Neuron (in vitro differentiated cells): ENCODE data around the gene DTNBP1.

Experiments used
- H2AFZ ChIP-seq: one replicate; pipeline ENCODE4 v1.6.1; 2013; ENCODE audit warnings: low read depth, mild to moderate bottlenecking, inconsistent platforms, low read length, moderate library complexity
- H3K27me3 ChIP-seq: one replicate; pipeline ENCODE4 v1.6.1; 2013; ENCODE audit warnings: low read length; ENCODE audit not compliant: insufficient read depth
- H3K36me3 ChIP-seq: one replicate; pipeline ENCODE4 v1.6.1; 2013; ENCODE audit warnings: low read length; ENCODE audit not compliant: insufficient read depth
- H3K4me1 ChIP-seq: one replicate; pipeline ENCODE4 v1.6.1; 2013; ENCODE audit warnings: low read length; ENCODE audit not compliant: insufficient read depth
- H3K4me3 ChIP-seq: 2 replicates; pipeline ENCODE4 v1.5.1; 2013; ENCODE audit warnings: mild to moderate bottlenecking, low read length, moderate library complexity
- H3K9me3 ChIP-seq: one replicate; pipeline ENCODE4 v1.6.1; 2013; ENCODE audit warnings: low read length

DTNBP1 gene

DNA sequence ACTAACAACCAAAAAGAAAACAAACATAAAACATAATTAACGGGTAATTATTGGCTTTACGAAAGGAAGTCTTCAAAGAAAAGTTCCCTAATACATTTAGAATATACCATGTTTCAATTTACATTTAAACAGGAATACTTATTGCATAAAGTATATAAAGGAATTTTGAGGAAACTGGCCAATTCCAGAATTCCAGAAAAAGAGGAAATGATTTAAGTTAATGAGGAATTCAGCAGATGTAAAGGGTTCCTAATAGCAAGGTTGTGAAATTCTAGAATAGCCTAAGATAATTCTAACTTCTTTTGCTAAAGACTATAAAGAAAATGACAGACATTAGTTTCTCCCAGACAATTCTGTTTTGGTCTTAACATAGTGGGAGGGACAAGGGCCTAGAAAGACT lies 35.0 kb downstream of the DTNBP1 start:
- no peak overlapping the region for H2AFZ ChIP-seq
- H3K4me1 ChIP-seq: peaks cover 2% of the 10 kb centered on the region
- no peaks in the 10 kb centered on the region for H3K27me3 ChIP-seq
- no peaks in the 10 kb centered on the region for H3K9me3 ChIP-seq
- H3K4me3 ChIP-seq: no peak overlapping the region
- no peaks in the 10 kb centered on the region for H3K36me3 ChIP-seq

GRCh38 chr6:15626878-15627674 lies 35.8 kb downstream of the DTNBP1 start:
- no peaks in the 10 kb centered on the region for H3K9me3 ChIP-seq
- H2AFZ ChIP-seq: no peak overlapping the region
- H3K27me3 ChIP-seq: no peaks in the 10 kb centered on the region
- no peaks in the 10 kb centered on the region for H3K36me3 ChIP-seq
- peaks cover 5% of the 10 kb centered on the region for H3K4me1 ChIP-seq
- no peak overlapping the region for H3K4me3 ChIP-seq

GRCh38 chr6:15626160-15626559 lies 36.7 kb downstream of the DTNBP1 start:
- peaks cover 14% of the 10 kb centered on the region for H3K4me1 ChIP-seq
- H3K27me3 ChIP-seq: no peaks in the 10 kb centered on the region
- H3K36me3 ChIP-seq: no peaks in the 10 kb centered on the region
- no peak overlapping the region for H3K4me3 ChIP-seq
- no peak overlapping the region for H2AFZ ChIP-seq
- H3K9me3 ChIP-seq: no peaks in the 10 kb centered on the region

DNA sequence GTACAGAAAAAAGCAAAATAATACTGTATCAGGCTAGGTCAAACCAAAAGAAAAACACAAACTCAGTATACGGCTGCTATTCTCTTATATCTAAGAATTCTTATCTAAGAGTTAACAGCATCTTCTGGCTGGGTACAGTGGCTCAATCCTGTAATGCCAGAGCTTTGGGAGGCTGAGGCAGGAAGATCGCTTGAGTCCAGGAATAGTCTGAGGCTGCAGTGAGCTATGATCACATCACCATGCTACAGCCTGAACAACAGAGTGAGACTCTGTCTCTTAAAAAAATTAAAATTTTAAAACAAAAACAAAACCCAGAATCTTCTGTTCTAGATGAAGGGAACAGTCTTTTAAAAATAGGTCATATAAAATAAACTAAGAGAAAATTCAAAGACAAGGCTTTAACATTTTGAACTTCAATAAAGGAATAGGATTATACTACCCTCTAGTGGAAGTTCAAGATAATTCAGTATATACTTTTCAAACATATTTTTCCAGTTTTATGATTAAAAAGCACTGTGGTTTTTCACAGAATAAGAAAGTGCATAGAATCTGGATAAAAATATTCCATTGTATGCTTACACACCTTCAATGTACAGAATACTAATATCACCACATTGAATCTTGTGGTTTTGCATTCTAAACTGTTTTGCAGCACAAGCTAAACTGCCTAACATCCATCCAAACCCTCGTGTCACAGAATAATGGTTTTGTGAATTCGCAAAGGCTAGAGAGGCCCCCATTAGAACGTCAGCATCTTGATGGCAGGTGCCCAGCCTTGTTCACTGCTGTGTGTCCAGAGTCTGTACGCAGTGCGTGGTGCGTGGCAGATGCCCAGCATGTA lies 39.3 kb downstream of the DTNBP1 start:
- Histone ChIP-seq H3K4me3 (no peak overlapping the region), H3K27me3 (no peaks in the 10 kb centered on the region), H3K9me3 (no peaks in the 10 kb centered on the region), H2AFZ (no peak overlapping the region), H3K36me3 (no peaks in the 10 kb centered on the region), H3K4me1 (peaks cover 17% of the 10 kb centered on the region)

DNA sequence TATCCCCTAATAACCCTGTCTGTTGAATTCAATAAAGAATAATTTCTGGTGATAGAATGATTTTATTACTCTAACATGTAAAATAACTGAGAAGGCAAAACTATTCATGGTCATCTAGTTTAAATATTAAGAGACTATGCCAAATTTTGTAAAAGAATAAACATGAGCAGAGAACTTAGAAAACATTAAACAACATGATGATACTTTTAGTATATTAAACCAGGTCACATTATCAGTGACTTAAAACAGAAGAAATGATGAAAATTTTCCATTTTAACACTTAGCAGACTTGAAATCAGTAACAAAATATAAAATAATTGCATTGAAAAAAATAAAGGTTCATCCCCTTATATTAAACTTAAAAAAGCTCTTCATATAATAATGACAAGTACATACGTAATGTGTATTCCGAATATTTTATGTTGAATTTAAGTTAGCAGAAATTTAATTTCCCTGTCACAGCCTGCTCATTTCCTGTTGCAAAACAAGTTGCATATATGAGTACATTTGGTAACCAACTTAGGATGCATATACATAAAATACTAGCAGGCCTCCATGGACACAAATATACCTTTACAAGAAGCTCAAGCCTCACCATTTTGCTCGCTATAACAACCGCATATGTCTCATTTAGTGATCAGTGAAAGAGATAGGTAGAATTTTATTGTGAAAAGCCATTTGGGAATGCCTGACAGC lies 40.6 kb downstream of the DTNBP1 start:
- Histone ChIP-seq H3K4me1 (peaks cover 17% of the 10 kb centered on the region), H3K9me3 (no peaks in the 10 kb centered on the region), H3K27me3 (no peaks in the 10 kb centered on the region), H3K4me3 (no peak overlapping the region), H2AFZ (peak overlapping the region; percentile 48), H3K36me3 (no peaks in the 10 kb centered on the region)

- H3K9me3 ChIP-seq: no peaks in the 10 kb centered on the region
- no peaks in the 10 kb centered on the region for H3K27me3 ChIP-seq
- peaks cover 17% of the 10 kb centered on the region for H3K4me1 ChIP-seq
- no peaks in the 10 kb centered on the region for H3K36me3 ChIP-seq
- H2AFZ ChIP-seq: peak overlapping the region; percentile 48
- H3K4me3 ChIP-seq: no peak overlapping the region
Measured at GRCh38 chr6:15621203-15622044, 41.4 kb downstream of the DTNBP1 start.

- no peaks in the 10 kb centered on the region for H3K27me3 ChIP-seq
- H3K4me1 ChIP-seq: peaks cover 17% of the 10 kb centered on the region
- H3K4me3 ChIP-seq: no peak overlapping the region
- H3K36me3 ChIP-seq: no peaks in the 10 kb centered on the region
- no peak overlapping the region for H2AFZ ChIP-seq
- H3K9me3 ChIP-seq: no peaks in the 10 kb centered on the region
Measured at GRCh38 chr6:15620611-15621010, 42.2 kb downstream of the DTNBP1 start.

DNA sequence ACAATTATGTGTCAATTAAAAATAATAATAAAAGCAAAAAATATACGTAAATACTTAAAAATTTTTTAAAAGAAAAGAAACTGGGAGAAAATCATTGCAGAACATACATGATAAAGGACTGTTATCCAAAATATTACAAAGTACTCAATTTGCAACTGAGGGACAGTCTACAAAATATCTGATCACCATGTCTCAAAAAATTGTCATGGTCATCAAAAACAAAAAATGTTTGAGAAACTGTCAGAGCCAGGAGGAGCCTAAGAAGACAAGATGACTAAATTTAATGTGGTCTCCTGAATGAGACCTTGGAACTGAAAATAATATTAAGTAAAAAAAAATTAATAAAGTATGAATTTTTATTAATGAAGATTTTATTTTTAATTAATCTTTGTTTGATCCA lies 43.5 kb downstream of the DTNBP1 start:
- Histone ChIP-seq H3K27me3 (no peaks in the 10 kb centered on the region), H3K4me3 (no peak overlapping the region), H3K36me3 (no peaks in the 10 kb centered on the region), H2AFZ (no peak overlapping the region), H3K4me1 (peaks cover 17% of the 10 kb centered on the region), H3K9me3 (no peaks in the 10 kb centered on the region)

DNA sequence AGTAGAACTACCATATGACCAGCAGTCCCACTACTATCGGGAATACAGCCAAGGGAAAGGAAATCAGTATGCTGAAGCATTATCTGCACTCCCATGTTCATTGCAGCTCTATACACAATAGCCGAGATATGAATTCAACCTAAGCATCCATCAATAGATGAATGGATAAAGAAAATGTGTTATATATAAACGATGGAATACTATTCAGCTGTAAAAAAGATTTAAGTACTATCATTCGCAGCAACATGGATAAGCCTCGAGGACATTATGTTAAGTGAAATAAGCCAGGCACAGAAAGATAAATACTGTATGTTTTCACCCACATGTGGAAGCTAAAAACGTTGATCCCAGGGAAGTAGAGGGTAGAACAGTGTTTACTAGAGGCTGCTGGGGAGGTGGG lies 44.1 kb downstream of the DTNBP1 start:
- H3K4me3 ChIP-seq: no peak overlapping the region
- no peaks in the 10 kb centered on the region for H3K36me3 ChIP-seq
- H3K4me1 ChIP-seq: peaks cover 17% of the 10 kb centered on the region
- H2AFZ ChIP-seq: no peak overlapping the region
- no peaks in the 10 kb centered on the region for H3K9me3 ChIP-seq
- H3K27me3 ChIP-seq: no peaks in the 10 kb centered on the region

GRCh38 chr6:15616261-15616660 lies 46.6 kb downstream of the DTNBP1 start:
- H3K36me3 ChIP-seq: no peaks in the 10 kb centered on the region
- H2AFZ ChIP-seq: no peak overlapping the region
- H3K4me1 ChIP-seq: peaks cover 4% of the 10 kb centered on the region
- H3K4me3 ChIP-seq: no peak overlapping the region
- no peaks in the 10 kb centered on the region for H3K27me3 ChIP-seq
- peaks cover 2% of the 10 kb centered on the region for H3K9me3 ChIP-seq

DNA sequence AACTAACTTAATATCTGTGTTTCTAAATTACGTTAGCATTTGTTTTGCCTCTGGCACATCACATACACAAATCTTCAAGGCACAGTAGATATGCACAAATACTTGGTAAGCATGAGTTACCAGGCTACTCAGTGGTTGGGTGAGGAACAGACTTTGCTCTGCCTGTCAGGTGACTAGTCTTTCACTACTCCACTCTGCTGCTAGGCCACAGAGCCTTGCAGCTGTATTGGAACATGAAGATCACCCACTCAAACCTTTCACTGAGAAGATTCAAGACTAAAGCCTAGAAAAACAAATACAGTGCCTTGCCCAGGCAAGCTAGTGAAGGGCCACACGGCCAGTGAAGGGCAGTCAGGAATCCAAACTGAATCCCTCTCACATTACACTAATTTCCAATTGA lies 47.0 kb downstream of the DTNBP1 start:
- Histone ChIP-seq H3K4me3 (no peak overlapping the region), H3K9me3 (peaks cover 3% of the 10 kb centered on the region), H3K27me3 (no peaks in the 10 kb centered on the region), H3K36me3 (no peaks in the 10 kb centered on the region), H3K4me1 (no peaks in the 10 kb centered on the region), H2AFZ (no peak overlapping the region)

GRCh38 chr6:15614277-15614676 lies 48.6 kb downstream of the DTNBP1 start:
- Histone ChIP-seq H3K36me3 (no peaks in the 10 kb centered on the region), H2AFZ (no peak overlapping the region), H3K4me1 (no peaks in the 10 kb centered on the region)

More at GRCh38 chr6:15614277-15614676, 48.6 kb downstream of the DTNBP1 start:
- Histone ChIP-seq H3K27me3 (no peaks in the 10 kb centered on the region), H3K4me3 (no peak overlapping the region), H3K9me3 (peaks cover 7% of the 10 kb centered on the region)
